HCT116 (cell line): Measurements from ENCODE around the gene ZDHHC14. TPM values are rescaled to one million over a fixed set of nuclear protein-coding genes. Genes with fewer than 3 reads are reported as not detected.

Experiments
- ATAC-seq: fragments of 200-7000 bp; cut with Tn5 transposase; 2 replicates; pipeline ENCODE4 v1.9.1; 2020; ENCODE audit warnings: mild to moderate bottlenecking, moderate library complexity
- BruUV-seq: library from RNA; stranded (reverse); fragments of 400-500 nt; replicated peaks from 2 replicates; lab custom pipeline; 2021; lab: Mats Ljungman, UMichigan
- CTCF ChIA-PET: fragments of 300-600 bp; sonication (Branson Sonifier 250); formaldehyde crosslinking; loops from one replicate; lab custom pipeline; 2021; ENCODE audit warnings: antibody characterized with exemption; lab: Charles Lee
- POLR2A ChIA-PET: fragments of 300-600, 350-600 bp; sonication (Branson Sonifier 250); formaldehyde crosslinking; loops from one replicate; lab custom pipeline; 2021; ENCODE audit warnings: antibody characterized with exemption; lab: Charles Lee
- RAD21 ChIA-PET, 2 experiments: fragments of 300-600 bp; sonication (Branson Sonifier 250); formaldehyde crosslinking; loops; one replicate each; lab custom pipeline; 2023; ENCODE audit warnings: low total read pairs in 2 of 2; ENCODE audit not compliant: uncharacterized antibody in 2 of 2, unreplicated experiment in 2 of 2, low non-redundant PET in 1 of 2; lab: Charles Lee
- DNase-seq: peaks from one replicate; pipeline ENCODE4 v3.0.0-alpha.2; 2010; ENCODE audit warnings: low read depth, low spot score
- H2AFZ ChIP-seq: fragments of 200-600 bp; shearing (Covaris generic), sonication (generic); 2 replicates; pipeline ENCODE4 v1.6.1; 2017; ENCODE audit warnings: low read depth, mixed run types, mixed read lengths, antibody characterized with exemption, low read length; ENCODE audit not compliant: poor library complexity, severe bottlenecking
- H3K27ac ChIP-seq: 2 replicates; pipeline ENCODE4 v1.5.1; 2012; ENCODE audit warnings: low read depth, low read length
- H3K27me3 ChIP-seq: fragments of 200-600 bp; sonication (generic); 2 replicates; pipeline ENCODE4 v1.6.1; 2016; ENCODE audit warnings: mixed run types, low read length, mixed read lengths; ENCODE audit not compliant: insufficient read depth
- H3K36me3 ChIP-seq, 2 experiments: fragments of 200-500 bp in 1 of 2; fragments of 200-600 bp in 1 of 2; sonication (Bioruptor generic) in 1 of 2; sonication (generic) in 1 of 2; 2 replicates each; pipeline versions ENCODE4 v1.5.1 to v1.6.1; 2014 to 2016; ENCODE audit warnings: low read length in 2 of 2, inconsistent platforms in 1 of 2, mixed read lengths in 1 of 2, mixed run types in 1 of 2; ENCODE audit not compliant: insufficient read depth in 2 of 2, control insufficient read depth in 1 of 2
- H3K4me1 ChIP-seq, 2 experiments: fragments of 200-600 bp in 1 of 2; sonication (generic) in 1 of 2; 2 replicates each; pipeline versions ENCODE4 v1.5.1 to v1.6.1; 2012 to 2017; ENCODE audit warnings: low read length in 2 of 2, inconsistent platforms in 1 of 2, mild to moderate bottlenecking in 1 of 2, mixed read lengths in 1 of 2, mixed run types in 1 of 2, moderate library complexity in 1 of 2; ENCODE audit not compliant: insufficient read depth in 2 of 2, control insufficient read depth in 1 of 2
- H3K4me2 ChIP-seq: fragments of 200-600 bp; sonication (generic); 2 replicates; pipeline ENCODE4 v1.6.1; 2017; ENCODE audit warnings: mixed run types, low read length, mixed read lengths
- H3K4me3 ChIP-seq, 2 experiments: fragments of 200-600 bp in 1 of 2; sonication (generic) in 1 of 2; replicated peaks in 1 of 2; 2 replicates each; pipeline ENCODE4 v1.5.1; 2011 to 2016; ENCODE audit warnings: low read length in 2 of 2, control low read depth in 1 of 2, low read depth in 1 of 2, mild to moderate bottlenecking in 1 of 2, mixed read lengths in 1 of 2, mixed run types in 1 of 2
- H3K79me2 ChIP-seq: fragments of 200-600 bp; sonication (generic); 2 replicates; pipeline ENCODE4 v1.6.1; 2017; ENCODE audit warnings: mild to moderate bottlenecking, mixed run types, low read length, moderate library complexity, mixed read lengths; ENCODE audit not compliant: insufficient read depth
- H3K9ac ChIP-seq: fragments of 200-600 bp; sonication (generic); 2 replicates; pipeline ENCODE4 v1.6.1; 2016; ENCODE audit warnings: low read length, mixed read lengths
- H3K9me2 ChIP-seq: fragments of 200-600 bp; sonication (generic), shearing (Covaris generic); 2 replicates; pipeline ENCODE4 v1.6.1; 2017; ENCODE audit warnings: mixed run types, mild to moderate bottlenecking, moderate library complexity; ENCODE audit not compliant: insufficient read depth
- H3K9me3 ChIP-seq, 2 experiments: fragments of 200-500 bp in 1 of 2; fragments of 200-600 bp in 1 of 2; sonication (Bioruptor generic) in 1 of 2; sonication (generic) in 1 of 2; 2 replicates each; pipeline ENCODE4 v1.6.1; 2014 to 2017; ENCODE audit warnings: low read length in 2 of 2, mixed read lengths in 2 of 2, inconsistent platforms in 1 of 2, low read depth in 1 of 2, mild to moderate bottlenecking in 1 of 2, mixed run types in 1 of 2, moderate library complexity in 1 of 2; ENCODE audit not compliant: control insufficient read depth in 1 of 2, insufficient read depth in 1 of 2
- H4K20me1 ChIP-seq: fragments of 200-600 bp; sonication (generic), shearing (Covaris generic); 2 replicates; pipeline ENCODE4 v1.6.1; 2017; ENCODE audit warnings: mixed run types, mild to moderate bottlenecking, moderate library complexity; ENCODE audit not compliant: insufficient read depth
- ATF3 ChIP-seq: IDR thresholded peaks from 2 replicates; pipeline ENCODE4 v1.6.1; 2012
- CEBPB ChIP-seq: IDR thresholded peaks from 2 replicates; pipeline ENCODE4 v1.6.1; 2012; ENCODE audit warnings: low read depth
- EZH2phosphoT487 ChIP-seq: fragments of 200-600 bp; IDR thresholded peaks from 2 replicates; pipeline ENCODE4 v1.6.1; 2018; ENCODE audit warnings: antibody characterized with exemption, borderline replicate concordance
- POLR2AphosphoS5 ChIP-seq: IDR thresholded peaks from 2 replicates; pipeline ENCODE4 v1.6.1; 2011; ENCODE audit warnings: mild to moderate bottlenecking, low read depth, low read length, moderate library complexity
- RAD21 ChIP-seq: IDR thresholded peaks from 2 replicates; pipeline ENCODE4 v1.6.1; 2012; ENCODE audit warnings: low read depth, mild to moderate bottlenecking
- TCF7L2 ChIP-seq: IDR thresholded peaks from 2 replicates; pipeline ENCODE4 v1.7.0; 2011; ENCODE audit warnings: borderline replicate concordance, inconsistent platforms; ENCODE audit not compliant: insufficient read depth, insufficient read length; ENCODE audit errors: extremely low read depth
- ZBTB33 ChIP-seq: IDR thresholded peaks from 2 replicates; pipeline ENCODE4 v1.6.1; 2011; ENCODE audit warnings: mild to moderate bottlenecking, low read length, moderate library complexity; ENCODE audit not compliant: insufficient replicate concordance; ENCODE audit errors: extremely low read depth
- ZFX ChIP-seq: fragments of 450-650 bp; IDR thresholded peaks from 2 replicates; pipeline ENCODE4 v1.6.1; 2017
- intact Hi-C: fragments of 100-400 bp; cut with micrococcal nuclease; formaldehyde crosslinking; loops from 2 replicates; pipeline ENCODE4 v1.10.0; 2022
- total RNA-seq: library from RNA; stranded (reverse); gene quantifications from one replicate; pipeline ENCODE4 v1.2.1, GENCODE V29; 2021; ENCODE audit not compliant: unreplicated experiment

ZDHHC14 gene
- total RNA-seq, 1 experiment from 2014 or later: 5.3 TPM

DNA sequence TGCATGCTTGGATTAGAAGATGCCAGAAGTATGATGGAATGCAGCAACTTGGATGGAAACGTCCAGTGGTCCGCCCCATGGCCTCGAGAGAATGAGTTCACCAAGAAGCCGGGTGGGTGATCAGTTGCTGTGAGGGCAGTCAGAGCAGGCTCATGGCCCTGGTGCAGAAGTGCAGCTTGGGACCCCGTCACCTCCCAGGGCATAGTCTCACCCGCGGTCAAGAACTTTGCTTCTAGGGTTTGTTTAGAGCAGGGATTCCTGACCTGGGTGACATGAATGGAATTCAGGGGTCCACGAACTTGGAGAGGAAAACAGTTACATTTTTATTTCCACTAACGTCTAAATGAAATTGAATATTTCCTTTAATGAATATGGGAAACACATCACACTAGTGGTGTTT lies 225.5 kb downstream of the ZDHHC14 start (continued):
- TF ChIP-seq ZBTB33 (no peak), RAD21 (no peak), CEBPB (no peak), ZFX (no peak)

GRCh38 chr6:157607317-157608109 lies 226.5 kb downstream of the ZDHHC14 start:
- Histone ChIP-seq H3K36me3 (no peaks in the 10 kb centered on the region), H2AFZ (no peak overlapping the region), H3K27me3 (no peaks in the 10 kb centered on the region), H4K20me1 (no peaks in the 10 kb centered on the region), H3K4me3 (no peak overlapping the region), H3K27ac (no peak overlapping the region), H3K9me3 (no peaks in the 10 kb centered on the region), H3K79me2 (no peaks in the 10 kb centered on the region), H3K9ac (no peak overlapping the region), H3K4me2 (no peak overlapping the region), H3K9me2 (no peaks in the 10 kb centered on the region), H3K4me1 (peaks cover 3 to 6% of the 10 kb centered on the region in 2 experiments)
- no peak for TF ChIP-seq ZBTB33
- TF ChIP-seq TCF7L2: no peak
- no peak for TF ChIP-seq ATF3
- no peak for TF ChIP-seq EZH2phosphoT487
- no peak for TF ChIP-seq POLR2AphosphoS5
- ChIA-PET POLR2A (no interaction called here), RAD21 (no interaction called here), CTCF (no interaction called here)
- ATAC-seq (no peak), DNase-seq (no peak)
- BruUV-seq: no TSS peak
- intact Hi-C loops: no loop called here
